Upper lobe of left lung (tissue), 6 donors: Measurements from ENCODE around the gene ZNF775. TPM values are rescaled to one million over a fixed set of nuclear protein-coding genes. Genes with fewer than 3 reads are reported as not detected.

Source experiments
- ATAC-seq, 2 donors: fragments of 200-7000 bp; cut with Tn5 transposase; one replicate each; pipeline ENCODE4 v1.9.1; 2022; ENCODE audit warnings: mild to moderate bottlenecking in 2 of 2, moderate library complexity in 2 of 2; ENCODE audit not compliant: low FRiP score in 2 of 2
- DNase-seq, 2 donors: peaks; one replicate each; pipeline ENCODE4 v3.0.0-alpha.2; 2019 to 2020
- H3K27ac ChIP-seq, 4 donors: fragments of 200-600 bp; sonication (generic); one replicate each; pipeline ENCODE4 v1.5.1; 2016 to 2019
- H3K27me3 ChIP-seq, 4 donors: fragments of 200-600 bp; sonication (generic); one replicate each; pipeline ENCODE4 v1.5.1; 2017 to 2019
- H3K36me3 ChIP-seq, 4 donors: fragments of 200-600 bp; sonication (generic); one replicate each; pipeline ENCODE4 v1.5.1; 2016 to 2019
- H3K4me1 ChIP-seq, 4 donors: fragments of 200-600 bp; sonication (generic); one replicate each; pipeline ENCODE4 v1.5.1; 2018 to 2019
- H3K4me3 ChIP-seq, 4 donors: fragments of 200-600 bp; sonication (generic); one replicate each; pipeline ENCODE4 v1.5.1; 2017 to 2019; ENCODE audit warnings: mild to moderate bottlenecking in 2 of 4, moderate library complexity in 1 of 4
- H3K9me3 ChIP-seq, 4 donors: fragments of 200-600 bp; sonication (generic); one replicate each; pipeline ENCODE4 v1.5.1; 2018 to 2019
- EP300 ChIP-seq, 4 donors: sonication (generic); formaldehyde crosslinking; IDR thresholded peaks; one replicate each; pipeline ENCODE4 v1.5.1; 2017; ENCODE audit warnings: antibody characterized with exemption in 4 of 4, control low read depth in 2 of 4
- POLR2A ChIP-seq, 4 donors: fragments of 450-650 bp; IDR thresholded peaks; one replicate each; pipeline ENCODE4 v1.5.1; 2016 to 2017; ENCODE audit warnings: antibody characterized with exemption in 4 of 4, mild to moderate bottlenecking in 2 of 4
- POLR2AphosphoS5 ChIP-seq, 2 donors: sonication (generic); formaldehyde crosslinking; IDR thresholded peaks; one replicate each; pipeline ENCODE4 v1.5.1; 2017; ENCODE audit warnings: antibody characterized with exemption in 2 of 2
- WGBS, 2 donors: methylation state at CpG; one replicate each; pipeline ENCODE4 v1.1.5; 2017 to 2018; 5-methylcytosine and 5-hydroxymethylcytosine counted together
- total RNA-seq, 6 donors: library from RNA; depleted of rRNA in 4 of 6; stranded (reverse); fragments of >200 nt in 4 of 6; gene quantifications; one replicate each; pipeline versions ENCODE4 v1.1.0 to v1.2.1, GENCODE V29; 2016 to 2021
- TF ChIP-seq, protein P1 (sequence below), 6 experiments: fragments of 450-650 bp in 4 of 6; fragments of 200-600 bp in 2 of 6; sonication (generic) in 2 of 6; IDR thresholded peaks; one replicate each; pipeline ENCODE4 v1.5.1; 2016 to 2019; ENCODE audit warnings: antibody characterized with exemption in 6 of 6
- donor health status: DM: no; HTN: no; CAD: no; lungs with moderate emphysema.
- donor health status: DM: no; HTN: yes; CAD: no; lungs with severe emphysema.

Gene ZNF775
- total RNA-seq, 6 donors from 2014 or later = 3.0 to 6.5 (median 5.5) TPM

GRCh38 chr7:150361402-150361801 lies 17.7 kb upstream of the ZNF775 start:
- H3K36me3 ChIP-seq = no peaks in the 10 kb centered on the region
- H3K27ac ChIP-seq = no peak overlapping the region
- no peaks in the 10 kb centered on the region for H3K9me3 ChIP-seq
- H3K4me3 ChIP-seq = no peak overlapping the region
- no peak for DNase-seq
- no peaks in the 10 kb centered on the region for H3K27me3 ChIP-seq
- no peaks in the 10 kb centered on the region for H3K4me1 ChIP-seq
- no peak for ATAC-seq
- 76 to 83% methylated on average over 6 to 7 of the region's 7 CpGs for WGBS, 2 donors
- TF ChIP-seq, protein P1, sequence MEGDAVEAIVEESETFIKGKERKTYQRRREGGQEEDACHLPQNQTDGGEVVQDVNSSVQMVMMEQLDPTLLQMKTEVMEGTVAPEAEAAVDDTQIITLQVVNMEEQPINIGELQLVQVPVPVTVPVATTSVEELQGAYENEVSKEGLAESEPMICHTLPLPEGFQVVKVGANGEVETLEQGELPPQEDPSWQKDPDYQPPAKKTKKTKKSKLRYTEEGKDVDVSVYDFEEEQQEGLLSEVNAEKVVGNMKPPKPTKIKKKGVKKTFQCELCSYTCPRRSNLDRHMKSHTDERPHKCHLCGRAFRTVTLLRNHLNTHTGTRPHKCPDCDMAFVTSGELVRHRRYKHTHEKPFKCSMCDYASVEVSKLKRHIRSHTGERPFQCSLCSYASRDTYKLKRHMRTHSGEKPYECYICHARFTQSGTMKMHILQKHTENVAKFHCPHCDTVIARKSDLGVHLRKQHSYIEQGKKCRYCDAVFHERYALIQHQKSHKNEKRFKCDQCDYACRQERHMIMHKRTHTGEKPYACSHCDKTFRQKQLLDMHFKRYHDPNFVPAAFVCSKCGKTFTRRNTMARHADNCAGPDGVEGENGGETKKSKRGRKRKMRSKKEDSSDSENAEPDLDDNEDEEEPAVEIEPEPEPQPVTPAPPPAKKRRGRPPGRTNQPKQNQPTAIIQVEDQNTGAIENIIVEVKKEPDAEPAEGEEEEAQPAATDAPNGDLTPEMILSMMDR (IDR thresholded peaks at IDR 0.05) = no peak
- no peak for TF ChIP-seq POLR2A (IDR thresholded peaks at IDR 0.05)
- TF ChIP-seq EP300 (IDR thresholded peaks at IDR 0.05) = no peak
- no peak for TF ChIP-seq POLR2AphosphoS5 (IDR thresholded peaks at IDR 0.05)

GRCh38 chr7:150361807-150362621 lies 17.1 kb upstream of the ZNF775 start:
- TF ChIP-seq, protein P1 (IDR thresholded peaks at IDR 0.05) = no peak
- TF ChIP-seq POLR2AphosphoS5 (IDR thresholded peaks at IDR 0.05) (no peak), POLR2A (IDR thresholded peaks at IDR 0.05) (no peak), EP300 (IDR thresholded peaks at IDR 0.05) (no peak)
- ATAC-seq = no peak
- DNase-seq = no peak
- 76 to 78% methylated on average over 18 of the region's 18 CpGs for WGBS, 2 donors
- H3K36me3 ChIP-seq = no peaks in the 10 kb centered on the region
- H3K4me3 ChIP-seq = no peak overlapping the region
- no peaks in the 10 kb centered on the region for H3K9me3 ChIP-seq
- no peaks in the 10 kb centered on the region for H3K4me1 ChIP-seq
- H3K27ac ChIP-seq = no peak overlapping the region
- H3K27me3 ChIP-seq = no peaks in the 10 kb centered on the region

DNA sequence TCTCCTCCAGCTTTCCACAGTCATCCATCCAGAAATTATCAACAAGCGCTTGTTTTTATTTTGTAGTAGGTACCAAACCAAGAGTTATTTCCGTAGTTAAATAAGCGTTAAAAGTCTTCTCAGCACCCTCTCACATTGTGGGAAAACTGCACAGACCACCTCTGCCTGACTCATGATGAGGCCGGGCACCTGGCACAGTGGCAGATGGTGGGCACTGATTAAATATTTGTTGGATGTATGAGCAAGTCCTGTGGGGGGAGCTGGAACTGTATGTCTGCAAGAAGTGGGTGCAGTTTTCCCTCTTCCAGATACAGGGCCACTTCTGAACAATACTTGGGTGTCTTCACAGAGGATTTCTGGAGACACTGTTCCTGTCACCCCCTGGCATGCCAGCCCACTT lies 15.8 kb upstream of the ZNF775 start:
- ATAC-seq = no peak
- no peak for DNase-seq
- no peaks in the 10 kb centered on the region for H3K27me3 ChIP-seq
- TF ChIP-seq, protein P1 (IDR thresholded peaks at IDR 0.05) = no peak
- TF ChIP-seq POLR2A (IDR thresholded peaks at IDR 0.05) (no peak), EP300 (IDR thresholded peaks at IDR 0.05) (no peak), POLR2AphosphoS5 (IDR thresholded peaks at IDR 0.05) (no peak)
- peaks cover 0 to 8% (median 6%) of the 10 kb centered on the region in 4 donors for H3K4me1 ChIP-seq
- no peaks in the 10 kb centered on the region for H3K9me3 ChIP-seq
- 75 to 88% methylated on average over 4 of the region's 4 CpGs for WGBS, 2 donors
- no peak overlapping the region for H3K4me3 ChIP-seq
- no peaks in the 10 kb centered on the region for H3K36me3 ChIP-seq
- H3K27ac ChIP-seq = no peak overlapping the region

DNA sequence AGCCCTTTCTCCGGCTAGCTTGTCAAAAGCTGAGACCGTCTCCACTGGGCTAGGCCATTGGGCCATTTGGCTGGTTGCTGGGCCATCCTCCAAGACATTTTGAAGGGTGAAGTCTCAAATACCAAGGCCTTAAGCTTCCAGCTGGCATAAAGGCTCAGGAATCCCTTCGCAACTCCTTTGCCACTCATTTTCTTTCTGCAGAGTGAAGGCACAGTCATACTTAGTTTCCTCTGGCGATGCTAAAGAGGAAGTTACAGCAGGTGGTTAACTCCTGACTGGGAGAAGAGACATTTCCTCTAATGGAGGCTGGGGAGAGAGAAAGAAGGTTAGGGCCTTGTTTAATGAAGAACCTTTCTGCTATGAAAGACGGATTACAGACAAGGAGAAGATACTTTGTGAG lies 15.3 kb upstream of the ZNF775 start:
- TF ChIP-seq, protein P1 (IDR thresholded peaks at IDR 0.05) = no peak
- TF ChIP-seq POLR2AphosphoS5 (IDR thresholded peaks at IDR 0.05) = no peak
- 55 to 73% methylated on average over 5 of the region's 5 CpGs for WGBS, 2 donors
- no peaks in the 10 kb centered on the region for H3K36me3 ChIP-seq
- no peak overlapping the region for H3K4me3 ChIP-seq
- no peak overlapping the region for H3K27ac ChIP-seq
- DNase-seq (no peak), ATAC-seq (peak in 1 of 2 donors; percentile 23)
- H3K9me3 ChIP-seq = no peaks in the 10 kb centered on the region
- no peaks in the 10 kb centered on the region for H3K27me3 ChIP-seq
- peaks cover 0 to 8% (median 6%) of the 10 kb centered on the region in 4 donors for H3K4me1 ChIP-seq

DNA sequence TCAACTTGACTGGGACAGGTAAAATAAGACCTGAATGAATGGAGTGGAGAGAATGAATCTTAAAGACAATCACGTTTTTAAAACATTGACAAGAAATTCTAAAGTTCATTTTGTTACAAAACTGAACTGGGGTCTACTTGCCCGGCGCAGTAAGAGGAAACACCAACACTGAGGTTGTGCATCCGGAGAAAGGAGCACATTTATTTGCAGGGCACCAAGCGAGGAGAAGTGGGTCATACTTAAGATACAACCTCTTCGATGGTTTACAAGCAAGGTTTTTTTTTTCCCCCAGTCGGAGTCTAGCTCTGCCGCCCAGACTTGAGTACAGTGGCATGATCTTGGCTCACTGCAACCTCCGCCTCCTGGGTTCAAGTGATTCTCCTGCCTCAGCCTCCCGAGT lies 13.9 kb upstream of the ZNF775 start:
- TF ChIP-seq, protein P1 (IDR thresholded peaks at IDR 0.05) = no peak
- TF ChIP-seq EP300 (IDR thresholded peaks at IDR 0.05) (no peak), POLR2AphosphoS5 (IDR thresholded peaks at IDR 0.05) (no peak), POLR2A (IDR thresholded peaks at IDR 0.05) (no peak)
- ATAC-seq (no peak), DNase-seq (no peak)
- Histone ChIP-seq H3K4me3 (no peak overlapping the region), H3K36me3 (no peaks in the 10 kb centered on the region), H3K4me1 (peaks cover 11 to 19% (median 14%) of the 10 kb centered on the region in 4 donors), H3K27ac (peak overlapping the region in 1 of 4 donors; percentile 16), H3K27me3 (no peaks in the 10 kb centered on the region), H3K9me3 (no peaks in the 10 kb centered on the region)
- WGBS, 2 donors = 74 to 75% methylated on average over 10 of the region's 10 CpGs
